22Rv1 (cell line): Measurements from ENCODE around the gene DOCK3.

ENCODE experiments used
- CTCF ChIP-seq: fragments of 450-650 bp; IDR thresholded peaks from 2 replicates; pipeline ENCODE4 v1.5.1; 2017; ENCODE audit warnings: mild to moderate bottlenecking
- ZFX ChIP-seq: fragments of 450-650 bp; IDR thresholded peaks from 2 replicates; pipeline ENCODE4 v1.6.1; 2017; ENCODE audit warnings: antibody characterized with exemption, borderline replicate concordance

DNA sequence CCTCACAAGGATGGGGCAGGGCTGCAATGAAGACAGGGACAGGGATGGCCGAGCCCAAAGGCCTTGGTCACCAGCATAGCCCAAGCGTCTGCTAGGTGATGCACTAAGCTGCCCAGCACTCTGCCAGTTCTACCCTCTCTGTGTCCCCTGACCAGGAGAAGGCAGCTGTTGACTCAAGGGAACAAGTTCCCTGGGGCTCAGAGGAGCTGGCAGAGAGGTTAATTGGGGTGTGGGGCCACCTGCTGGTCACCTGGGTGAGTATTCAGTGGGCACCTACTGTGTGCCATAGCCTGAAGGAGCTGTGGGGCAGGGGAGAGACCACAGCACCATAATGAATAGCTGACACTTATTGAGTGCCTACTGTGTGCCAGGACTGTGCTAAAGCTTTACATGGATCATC lies 22.0 kb upstream of the DOCK3 start:
- peak; percentile 37; the same call in 1 of the 2 replicates for TF ChIP-seq CTCF
- TF ChIP-seq ZFX: no peak
